Prostate gland (tissue), 2 donors: ENCODE results near the gene RAB18.

Experiments used
- POLR2A ChIP-seq: fragments of 450-650 bp; IDR thresholded peaks from one replicate; pipeline ENCODE4 v1.6.1; 2016; ENCODE audit warnings: antibody characterized with exemption, mild to moderate bottlenecking
- TF ChIP-seq, protein P1 (sequence below), 4 experiments: fragments of 200-600 bp in 2 of 4; fragments of 450-650 bp in 2 of 4; sonication (generic) in 2 of 4; IDR thresholded peaks; 1 replicate in 3 of 4; 2 replicates in 1 of 4; pipeline ENCODE4 v1.5.1; 2016 to 2019; ENCODE audit warnings: antibody characterized with exemption in 4 of 4, mild to moderate bottlenecking in 2 of 4, moderate library complexity in 2 of 4

DNA sequence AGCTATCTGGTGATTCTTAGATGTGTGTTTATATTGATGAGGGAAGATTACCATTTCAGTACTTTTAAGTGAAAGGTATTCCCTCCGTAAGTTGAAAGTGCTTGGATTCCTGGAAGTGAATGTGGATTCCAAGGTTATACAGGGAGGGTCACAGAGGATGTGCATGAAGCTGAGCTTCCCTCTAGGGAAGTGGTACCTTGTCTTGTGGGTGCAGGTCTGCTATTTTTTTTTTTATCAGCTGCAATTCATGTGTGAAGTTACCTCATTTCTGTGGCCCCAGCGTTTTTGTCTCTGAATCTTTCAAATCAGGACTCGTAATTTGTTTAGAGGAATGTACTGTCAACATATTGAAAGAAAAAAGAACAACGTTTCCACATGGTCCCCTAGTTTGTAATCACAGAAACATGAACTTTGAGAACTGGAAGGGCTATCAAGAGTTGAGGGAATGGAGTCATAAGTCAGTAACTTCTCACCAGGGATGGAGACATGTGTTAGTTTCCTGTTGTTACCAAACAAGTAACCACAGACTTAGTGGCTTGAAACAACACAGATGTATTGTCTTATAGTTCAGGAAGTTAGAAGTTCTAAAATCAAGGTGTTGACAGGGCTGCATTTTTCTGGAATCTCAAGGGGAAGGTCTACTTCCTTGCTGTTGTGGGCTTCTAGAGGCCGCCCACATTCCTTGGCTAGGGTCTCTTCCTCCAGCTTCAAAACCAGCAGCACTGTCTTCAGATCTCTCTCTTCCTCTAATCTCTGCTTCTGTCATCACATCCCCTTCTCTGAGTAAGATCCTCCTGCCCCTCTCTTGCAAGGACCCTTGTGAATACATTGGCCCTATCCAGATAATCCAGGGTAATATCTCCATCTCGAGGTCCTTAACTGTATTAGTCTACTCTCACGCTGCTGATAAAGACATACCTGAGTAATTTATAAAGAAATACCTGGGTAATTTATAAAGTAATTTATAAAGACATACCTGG, 64.4 kb downstream of the RAB18 start:
- TF ChIP-seq, protein P1, sequence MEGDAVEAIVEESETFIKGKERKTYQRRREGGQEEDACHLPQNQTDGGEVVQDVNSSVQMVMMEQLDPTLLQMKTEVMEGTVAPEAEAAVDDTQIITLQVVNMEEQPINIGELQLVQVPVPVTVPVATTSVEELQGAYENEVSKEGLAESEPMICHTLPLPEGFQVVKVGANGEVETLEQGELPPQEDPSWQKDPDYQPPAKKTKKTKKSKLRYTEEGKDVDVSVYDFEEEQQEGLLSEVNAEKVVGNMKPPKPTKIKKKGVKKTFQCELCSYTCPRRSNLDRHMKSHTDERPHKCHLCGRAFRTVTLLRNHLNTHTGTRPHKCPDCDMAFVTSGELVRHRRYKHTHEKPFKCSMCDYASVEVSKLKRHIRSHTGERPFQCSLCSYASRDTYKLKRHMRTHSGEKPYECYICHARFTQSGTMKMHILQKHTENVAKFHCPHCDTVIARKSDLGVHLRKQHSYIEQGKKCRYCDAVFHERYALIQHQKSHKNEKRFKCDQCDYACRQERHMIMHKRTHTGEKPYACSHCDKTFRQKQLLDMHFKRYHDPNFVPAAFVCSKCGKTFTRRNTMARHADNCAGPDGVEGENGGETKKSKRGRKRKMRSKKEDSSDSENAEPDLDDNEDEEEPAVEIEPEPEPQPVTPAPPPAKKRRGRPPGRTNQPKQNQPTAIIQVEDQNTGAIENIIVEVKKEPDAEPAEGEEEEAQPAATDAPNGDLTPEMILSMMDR (IDR thresholded peaks at IDR 0.05): no peak
- TF ChIP-seq POLR2A: no peak
